Breast epithelium (tissue), 4 donors: Measurements from ENCODE around the gene TP53I11. TPM values are rescaled to one million over a fixed set of nuclear protein-coding genes. Genes with fewer than 3 reads are reported as not detected.

Experiments used
- DNase-seq, 2 donors: peaks; one replicate each; pipeline ENCODE4 v3.0.0-alpha.2; 2019; ENCODE audit warnings: low spot score in 2 of 2
- H3K27ac ChIP-seq, 2 donors: fragments of 200-600 bp; sonication (generic) in 1 of 2; one replicate each; pipeline ENCODE4 v1.5.1; 2016 to 2019; ENCODE audit warnings: mild to moderate bottlenecking in 1 of 2
- H3K27me3 ChIP-seq, 2 donors: fragments of 200-600 bp; sonication (generic) in 1 of 2; one replicate each; pipeline versions ENCODE4 v1.5.1 to v1.6.0; 2017 to 2019; ENCODE audit warnings: control low read depth in 1 of 2, mild to moderate bottlenecking in 1 of 2
- H3K36me3 ChIP-seq: fragments of 200-600 bp; one replicate; pipeline ENCODE4 v1.5.1; 2019
- H3K4me1 ChIP-seq, 2 donors: fragments of 200-600 bp; sonication (generic); one replicate each; pipeline ENCODE4 v1.5.1; 2016 to 2019; ENCODE audit warnings: control low read depth in 1 of 2
- H3K4me3 ChIP-seq, 3 donors: fragments of 200-600 bp; sonication (generic); 1 replicate in 2 of 3; 2 replicates in 1 of 3; pipeline ENCODE4 v1.5.1; 2016 to 2019; ENCODE audit warnings: mild to moderate bottlenecking in 3 of 3, moderate library complexity in 2 of 3
- H3K9me3 ChIP-seq, 2 donors: fragments of 200-600 bp; sonication (generic) in 1 of 2; one replicate each; pipeline ENCODE4 v1.5.1; 2016 to 2019; ENCODE audit warnings: control low read depth in 1 of 2
- CTCF ChIP-seq, 3 donors: fragments of 450-650 bp; IDR thresholded peaks; one replicate each; pipeline ENCODE4 v1.5.1; 2016 to 2017; ENCODE audit warnings: antibody characterized with exemption in 3 of 3, mild to moderate bottlenecking in 3 of 3, moderate library complexity in 3 of 3
- POLR2A ChIP-seq: fragments of 450-650 bp; IDR thresholded peaks from one replicate; pipeline ENCODE4 v1.6.1; 2016; ENCODE audit warnings: antibody characterized with exemption, mild to moderate bottlenecking, moderate library complexity
- POLR2AphosphoS5 ChIP-seq, 3 donors: sonication (generic); formaldehyde crosslinking; IDR thresholded peaks; one replicate each; pipeline ENCODE4 v1.6.1; 2017; ENCODE audit warnings: antibody characterized with exemption in 3 of 3
- intact Hi-C: fragments of 100-400 bp; cut with DNase I; formaldehyde crosslinking; loops from one replicate; pipeline ENCODE4 v1.15.1; 2023; ENCODE audit warnings: low total_unique reads
- total RNA-seq, 3 donors: library from RNA; depleted of rRNA; stranded (reverse); fragments of >200 nt; gene quantifications; one replicate each; pipeline ENCODE4 v1.1.0, GENCODE V29; 2016

Gene TP53I11
- total RNA-seq, 3 donors from 2014 or later, result 30.7 to 91.1 (median 75.7) TPM

GRCh38 chr11:44904261-44905020 lies 46.2 kb downstream of the TP53I11 start:
- H3K9me3 ChIP-seq, result no peaks in the 10 kb centered on the region
- intact Hi-C loops, result no loop called here
- H3K4me1 ChIP-seq, result no peaks in the 10 kb centered on the region
- no peak for DNase-seq
- H3K27ac ChIP-seq, result no peak overlapping the region
- no peak overlapping the region for H3K4me3 ChIP-seq
- no peaks in the 10 kb centered on the region for H3K36me3 ChIP-seq
- TF ChIP-seq POLR2AphosphoS5 (IDR thresholded peaks at IDR 0.05) (no peak), CTCF (IDR thresholded peaks at IDR 0.05) (no peak), POLR2A (no peak)
- H3K27me3 ChIP-seq, result no peaks in the 10 kb centered on the region

GRCh38 chr11:44903518-44903917 lies 47.2 kb downstream of the TP53I11 start:
- H3K27ac ChIP-seq, result no peak overlapping the region
- no peak for TF ChIP-seq POLR2A
- TF ChIP-seq POLR2AphosphoS5 (IDR thresholded peaks at IDR 0.05), result no peak
- no peak for TF ChIP-seq CTCF (IDR thresholded peaks at IDR 0.05)
- no peak overlapping the region for H3K4me3 ChIP-seq
- H3K36me3 ChIP-seq, result no peaks in the 10 kb centered on the region
- no peak for DNase-seq
- peaks cover 0 to 1% of the 10 kb centered on the region in 2 donors for H3K9me3 ChIP-seq
- H3K4me1 ChIP-seq, result no peaks in the 10 kb centered on the region
- no peaks in the 10 kb centered on the region for H3K27me3 ChIP-seq
- intact Hi-C loops, result no loop called here

- H3K9me3 ChIP-seq, result peaks cover 0 to 6% of the 10 kb centered on the region in 2 donors
- intact Hi-C loops, result no loop called here
- no peaks in the 10 kb centered on the region for H3K36me3 ChIP-seq
- no peaks in the 10 kb centered on the region for H3K27me3 ChIP-seq
- no peak overlapping the region for H3K4me3 ChIP-seq
- DNase-seq, result no peak
- no peak overlapping the region for H3K27ac ChIP-seq
- no peak for TF ChIP-seq POLR2A
- no peak for TF ChIP-seq CTCF (IDR thresholded peaks at IDR 0.05)
- TF ChIP-seq POLR2AphosphoS5 (IDR thresholded peaks at IDR 0.05), result no peak
- no peaks in the 10 kb centered on the region for H3K4me1 ChIP-seq
These were observed 47.6 kb downstream of the TP53I11 start for GRCh38 chr11:44903035-44903434.

GRCh38 chr11:44901786-44902185 lies 48.9 kb downstream of the TP53I11 start:
- H3K4me3 ChIP-seq, result no peak overlapping the region
- TF ChIP-seq POLR2AphosphoS5 (IDR thresholded peaks at IDR 0.05) (no peak), POLR2A (no peak)
- H3K27me3 ChIP-seq, result no peaks in the 10 kb centered on the region
- H3K27ac ChIP-seq, result no peak overlapping the region
- DNase-seq, result no peak
- intact Hi-C loops, result no loop called here
- peaks cover 0 to 6% of the 10 kb centered on the region in 2 donors for H3K9me3 ChIP-seq
- no peaks in the 10 kb centered on the region for H3K4me1 ChIP-seq
- no peaks in the 10 kb centered on the region for H3K36me3 ChIP-seq

GRCh38 chr11:44901120-44901633 lies 49.5 kb downstream of the TP53I11 start:
- Histone ChIP-seq H3K27ac (no peak overlapping the region), H3K36me3 (no peaks in the 10 kb centered on the region), H3K4me1 (no peaks in the 10 kb centered on the region), H3K9me3 (peaks cover 0 to 6% of the 10 kb centered on the region in 2 donors), H3K27me3 (no peaks in the 10 kb centered on the region), H3K4me3 (no peak overlapping the region)
- intact Hi-C loops, result no loop called here
- DNase-seq, result no peak
- TF ChIP-seq POLR2AphosphoS5 (IDR thresholded peaks at IDR 0.05), result no peak
- TF ChIP-seq POLR2A, result no peak
- TF ChIP-seq CTCF (IDR thresholded peaks at IDR 0.05), result no peak
